ENCODE results near the gene EEFSEC. TPM values are rescaled to one million over a fixed set of nuclear protein-coding genes. Genes with fewer than 3 reads are reported as not detected.

Gene EEFSEC
- total RNA-seq, 1 donor from 2014 or later, result 0.92 TPM

GRCh38 chr3:128415773-128416577 is 262.7 kb downstream of the EEFSEC start:
- no peaks in the 10 kb centered on the region for H3K27me3 ChIP-seq
- H4K20me1 ChIP-seq (ENCODE audit: low read depth), result no peaks in the 10 kb centered on the region
- Mint-ChIP-seq H3K4me1 (peaks cover 19% of the 10 kb centered on the region), H3K36me3 (peaks cover 4% of the 10 kb centered on the region), H3K27me3 (ENCODE audit: insufficient read depth, low read depth) (peaks cover 8% of the 10 kb centered on the region), H3K4me3 (no peak overlapping the region), H3K9me3 (no peaks in the 10 kb centered on the region), H3K27ac (no peak overlapping the region)
- peaks cover 12% of the 10 kb centered on the region for H3F3A ChIP-seq (ENCODE audit: low read depth)
- no peak overlapping the region for H3K27ac ChIP-seq
- no peaks in the 10 kb centered on the region for H3K79me2 ChIP-seq (ENCODE audit: low read depth)
- no peak overlapping the region for H2AFZ ChIP-seq (replicated peaks)
- DNase-seq (ENCODE audit: low spot score), result no peak
- no peaks in the 10 kb centered on the region for H3K36me3 ChIP-seq
- no peak overlapping the region for H3K4me2 ChIP-seq
- no peak overlapping the region for H3K4me3 ChIP-seq
- TF ChIP-seq CTCF (IDR thresholded peaks at IDR 0.05) (no peak), EZH2phosphoT487 (IDR thresholded peaks at IDR 0.05) (no peak), EZH2 (IDR thresholded peaks at IDR 0.05) (no peak)
- H3K9ac ChIP-seq, result no peak overlapping the region
- H3K9me3 ChIP-seq (ENCODE audit: low read depth), result no peaks in the 10 kb centered on the region
- peaks cover 18% of the 10 kb centered on the region for H3K4me1 ChIP-seq

- Histone ChIP-seq H3K4me2 (no peak overlapping the region), H2AFZ (replicated peaks) (no peak overlapping the region), H3K9me3 (ENCODE audit: low read depth) (no peaks in the 10 kb centered on the region), H3K4me1 (peaks cover 17% of the 10 kb centered on the region), H3K36me3 (no peaks in the 10 kb centered on the region), H3K27me3 (no peaks in the 10 kb centered on the region), H3F3A (ENCODE audit: low read depth) (peaks cover 12% of the 10 kb centered on the region), H3K9ac (no peak overlapping the region), H3K79me2 (ENCODE audit: low read depth) (no peaks in the 10 kb centered on the region), H4K20me1 (ENCODE audit: low read depth) (no peaks in the 10 kb centered on the region), H3K27ac (no peak overlapping the region), H3K4me3 (no peak overlapping the region)
- Mint-ChIP-seq H3K9me3 (no peaks in the 10 kb centered on the region), H3K27ac (peak overlapping the region; percentile 76), H3K36me3 (peaks cover 4% of the 10 kb centered on the region), H3K4me1 (peaks cover 18% of the 10 kb centered on the region), H3K4me3 (no peak overlapping the region), H3K27me3 (ENCODE audit: insufficient read depth, low read depth) (peaks cover 8% of the 10 kb centered on the region)
- no peak for TF ChIP-seq EZH2 (IDR thresholded peaks at IDR 0.05)
- TF ChIP-seq CTCF (IDR thresholded peaks at IDR 0.05), result no peak
- TF ChIP-seq EZH2phosphoT487 (IDR thresholded peaks at IDR 0.05), result no peak
- DNase-seq (ENCODE audit: low spot score), result no peak
Observed at GRCh38 chr3:128416578-128417211, 263.4 kb downstream of the EEFSEC start.

GRCh38 chr3:128418900-128419299 is 265.6 kb downstream of the EEFSEC start:
- Histone ChIP-seq H3K79me2 (ENCODE audit: low read depth) (no peaks in the 10 kb centered on the region), H3F3A (ENCODE audit: low read depth) (no peaks in the 10 kb centered on the region), H2AFZ (replicated peaks) (no peak overlapping the region), H3K4me3 (no peak overlapping the region), H3K9me3 (ENCODE audit: low read depth) (no peaks in the 10 kb centered on the region), H3K36me3 (no peaks in the 10 kb centered on the region), H3K4me2 (no peak overlapping the region), H3K27me3 (no peaks in the 10 kb centered on the region), H3K27ac (no peak overlapping the region), H3K4me1 (no peaks in the 10 kb centered on the region), H4K20me1 (ENCODE audit: low read depth) (no peaks in the 10 kb centered on the region), H3K9ac (no peak overlapping the region)
- no peak for DNase-seq (ENCODE audit: low spot score)
- Mint-ChIP-seq H3K36me3 (peaks cover 4% of the 10 kb centered on the region), H3K27ac (no peak overlapping the region), H3K4me3 (no peak overlapping the region), H3K4me1 (peaks cover 4% of the 10 kb centered on the region), H3K9me3 (no peaks in the 10 kb centered on the region), H3K27me3 (ENCODE audit: insufficient read depth, low read depth) (peaks cover 8% of the 10 kb centered on the region)
- TF ChIP-seq EZH2 (IDR thresholded peaks at IDR 0.05), result no peak
- TF ChIP-seq CTCF (IDR thresholded peaks at IDR 0.05), result no peak
- TF ChIP-seq EZH2phosphoT487 (IDR thresholded peaks at IDR 0.05), result no peak
